Caco-2 (cell line): ENCODE results near the gene GASK1B. TPM values are rescaled to one million over a fixed set of nuclear protein-coding genes. Genes with fewer than 3 reads are reported as not detected.
A peak's percentile ranks its signal among the peaks of the same experiment; 100 is the strongest.

ENCODE experiments used
- BruUV-seq: library from RNA; stranded (reverse); fragments of 400-500 nt; replicated peaks from 2 replicates; lab custom pipeline; 2021; lab: Mats Ljungman, UMichigan
- CTCF ChIA-PET: fragments of 300-600 bp; sonication (Branson Sonifier 250); formaldehyde crosslinking; loops from one replicate; lab custom pipeline; 2022; ENCODE audit warnings: antibody characterized with exemption; lab: Charles Lee
- POLR2A ChIA-PET: fragments of 300-600 bp; sonication (Branson Sonifier 250); formaldehyde crosslinking; loops from one replicate; lab custom pipeline; 2022; ENCODE audit warnings: antibody characterized with exemption; lab: Charles Lee
- DNase-seq, 2 experiments: peaks; one replicate each; pipeline versions ENCODE4 v3.0.0 to v3.0.0-alpha.2; 2020 to 2022
- H3K27me3 ChIP-seq: replicated peaks from 2 replicates; pipeline ENCODE4 v1.6.0; 2011; ENCODE audit warnings: low read length; ENCODE audit not compliant: control insufficient read depth, insufficient read depth
- H3K36me3 ChIP-seq: 2 replicates; pipeline ENCODE4 v1.5.1; 2011; ENCODE audit warnings: low read length; ENCODE audit not compliant: control insufficient read depth, insufficient read depth
- H3K4me1 ChIP-seq: fragments of 250-450 bp; sonication (Bioruptor Pico); 2 replicates; pipeline ENCODE4 v1.5.1; 2020; ENCODE audit warnings: mild to moderate bottlenecking
- H3K4me3 ChIP-seq: 2 replicates; pipeline ENCODE4 v1.5.1; 2011; ENCODE audit warnings: low read depth, mild to moderate bottlenecking, control low read depth, low read length
- H3K9me3 ChIP-seq: fragments of 250-450 bp; sonication (Bioruptor Pico); 2 replicates; pipeline ENCODE4 v1.5.1; 2020; ENCODE audit warnings: mild to moderate bottlenecking, moderate library complexity
- H3K27ac Mint-ChIP-seq: one replicate; pipeline ENCODE4 v1.8.0; 2022; ENCODE audit warnings: mixed read lengths; ENCODE audit not compliant: unreplicated experiment
- H3K27me3 Mint-ChIP-seq: one replicate; pipeline ENCODE4 v1.8.0; 2022; ENCODE audit warnings: mixed read lengths; ENCODE audit not compliant: insufficient read depth, unreplicated experiment
- H3K36me3 Mint-ChIP-seq: one replicate; pipeline ENCODE4 v1.8.0; 2022; ENCODE audit warnings: mild to moderate bottlenecking, mixed read lengths; ENCODE audit not compliant: insufficient read depth, unreplicated experiment
- H3K4me1 Mint-ChIP-seq: one replicate; pipeline ENCODE4 v1.8.0; 2022; ENCODE audit warnings: low read depth, mixed read lengths; ENCODE audit not compliant: unreplicated experiment
- H3K4me3 Mint-ChIP-seq: one replicate; pipeline ENCODE4 v1.8.0; 2022; ENCODE audit warnings: mild to moderate bottlenecking, moderate library complexity, mixed read lengths; ENCODE audit not compliant: unreplicated experiment
- H3K9me3 Mint-ChIP-seq: one replicate; pipeline ENCODE4 v1.8.0; 2022; ENCODE audit warnings: mixed read lengths; ENCODE audit not compliant: unreplicated experiment
- CTCF ChIP-seq, 2 experiments: fragments of 200-600 bp in 1 of 2; IDR thresholded peaks; 1 replicate in 1 of 2; 2 replicates in 1 of 2; pipeline versions ENCODE4 v1.5.1 to v1.8.0; 2011 to 2022; ENCODE audit warnings: antibody characterized with exemption in 1 of 2, control low read depth in 1 of 2, inconsistent platforms in 1 of 2, low read depth in 1 of 2, low read length in 1 of 2, mild to moderate bottlenecking in 1 of 2, moderate library complexity in 1 of 2; ENCODE audit not compliant: insufficient read depth in 1 of 2, severe bottlenecking in 1 of 2, unreplicated experiment in 1 of 2
- intact Hi-C: fragments of 100-400 bp; cut with micrococcal nuclease; formaldehyde crosslinking; loops from one replicate; pipeline ENCODE4 v1.10.0; 2022; ENCODE audit not compliant: unreplicated experiment
- total RNA-seq: library from RNA; stranded (reverse); gene quantifications from 2 replicates; pipeline ENCODE4 v1.2.3, GENCODE V29; 2022

Gene GASK1B
- total RNA-seq, 1 experiment from 2014 or later = 48.5 TPM

DNA sequence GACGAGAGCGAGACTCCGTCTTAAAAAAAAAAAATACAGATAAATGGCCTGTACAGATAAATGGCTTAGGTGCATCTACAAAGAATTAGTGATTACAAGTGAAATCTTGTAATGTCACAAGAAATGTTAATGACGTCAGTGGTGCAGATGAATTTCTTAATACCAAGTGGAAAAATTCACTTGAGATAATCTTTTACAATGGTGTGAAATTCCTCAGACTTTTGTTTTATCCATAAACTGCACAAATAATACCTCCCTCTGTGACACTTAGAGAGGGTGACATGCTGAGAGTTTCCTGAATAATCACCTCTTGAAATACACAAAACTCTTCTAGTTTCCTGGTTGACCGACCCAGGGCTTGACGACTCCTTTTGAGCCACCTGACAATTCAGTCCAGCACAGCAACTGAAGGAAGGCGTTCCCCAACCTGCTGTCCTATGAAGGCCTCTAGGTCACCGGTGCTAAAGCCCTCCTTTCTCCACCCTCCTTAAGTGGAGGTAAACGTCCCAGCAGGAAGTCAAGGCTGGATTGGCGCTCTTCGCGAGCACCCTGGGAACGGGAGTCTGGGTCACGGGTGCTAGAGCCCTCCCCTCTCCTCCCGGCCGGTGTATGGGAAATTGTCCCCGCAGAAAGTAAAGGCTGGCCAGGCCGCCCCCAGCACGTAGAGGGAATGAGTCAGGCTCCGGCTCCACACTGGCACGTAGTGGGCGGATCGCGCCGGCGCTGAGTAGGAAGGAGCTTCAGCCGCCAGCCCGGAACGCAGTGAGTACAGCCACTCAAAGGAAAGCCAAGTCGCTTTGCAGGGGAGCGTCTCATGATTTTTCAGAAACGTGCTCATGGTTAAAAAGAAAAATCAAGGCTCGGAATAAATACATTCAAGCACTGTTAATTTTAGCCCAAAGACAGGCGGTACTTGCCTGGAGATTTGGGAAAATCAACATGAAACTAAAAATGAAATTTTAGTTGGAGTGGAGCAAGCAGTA is 37.3 kb upstream of the GASK1B start, which contains the start of gene TMEM144:
TMEM144 (plus strand) TSS at position 662 of the 983 bp plus-strand sequence. CDS start 2,182 bp downstream, outside the sequence.
- BruUV-seq = TSS peak; percentile 96
- H3K27ac Mint-ChIP-seq = peak within 1 kb of the TSS; percentile 82
- peak within 1 kb of the TSS; percentile 77 for H3K4me3 Mint-ChIP-seq
- no peaks in the 10 kb centered on the region for H3K27me3 Mint-ChIP-seq
- peak; percentile 92 to 95 for DNase-seq
- H3K4me1 ChIP-seq = peaks cover 13% of the 10 kb centered on the region
- H3K4me3 ChIP-seq = peak within 1 kb of the TSS; percentile 37
- H3K27me3 ChIP-seq = no peaks in the 10 kb centered on the region
- no peaks in the 10 kb centered on the region for H3K9me3 Mint-ChIP-seq
- peaks cover 7% of the 10 kb centered on the region for H3K4me1 Mint-ChIP-seq
- POLR2A ChIA-PET = interaction anchor here (0.6 to 1.0 kb wide), 4 partner anchors 11 to 90 kb away, joined by 3 to 4 read pairs (median 3); no protein-coding TSS in a partner anchor
- peaks cover 11% of the 10 kb centered on the region for H3K36me3 Mint-ChIP-seq
- CTCF ChIA-PET = interaction anchor here (1.0 to 1.6 kb wide), 3 partner anchors 9 to 18 kb away, joined by 3 to 7 read pairs (median 3); no protein-coding TSS in a partner anchor
- intact Hi-C loops = loop anchor here (1.0 to 2.0 kb wide), 5 partner anchors 17 to 217 kb away; no protein-coding TSS in a partner anchor
- peak in 1 of 2 experiments; percentile 27 for TF ChIP-seq CTCF (IDR thresholded peaks at IDR 0.05; ENCODE audit: insufficient read depth in 1 of 2, low read depth in 1 of 2, low read length in 1 of 2, severe bottlenecking in 1 of 2, unreplicated experiment in 1 of 2)
- H3K36me3 ChIP-seq = no peaks in the 10 kb centered on the region
- no peaks in the 10 kb centered on the region for H3K9me3 ChIP-seq

DNA sequence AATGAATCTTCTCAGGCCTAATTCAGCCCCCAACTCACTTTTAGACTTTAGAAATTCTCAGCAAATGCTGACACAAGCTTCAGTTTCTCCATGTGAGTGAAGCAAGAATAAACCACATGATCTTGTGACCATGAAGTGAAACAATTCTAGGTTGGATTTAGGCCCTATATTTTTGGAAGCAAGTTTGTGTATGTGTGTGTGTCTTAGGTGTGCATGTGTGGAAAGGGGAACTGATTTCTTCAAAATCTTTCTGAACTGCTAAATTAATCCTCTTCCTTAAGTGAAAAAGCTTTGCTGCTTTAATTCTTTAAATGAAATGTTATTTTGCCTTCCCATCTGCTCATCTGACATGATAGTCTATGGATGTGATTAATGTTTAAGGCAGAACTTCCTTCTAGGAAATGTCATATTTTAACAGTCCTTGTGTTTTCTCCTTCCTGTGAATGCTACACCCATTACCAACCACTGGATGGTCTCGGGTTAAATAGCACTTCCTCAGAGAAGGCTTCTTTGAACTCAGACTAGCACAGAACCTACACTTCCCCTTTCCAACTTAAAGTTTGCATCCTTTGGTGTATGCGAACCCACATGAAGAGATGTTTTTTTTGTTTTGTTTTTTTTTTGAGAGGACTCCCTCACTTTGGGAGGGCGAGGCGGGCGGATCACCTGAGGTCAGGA is 36.3 kb upstream of the GASK1B start:
- no peak for DNase-seq
- no peak for TF ChIP-seq CTCF (IDR thresholded peaks at IDR 0.05; ENCODE audit: insufficient read depth in 1 of 2, low read depth in 1 of 2, low read length in 1 of 2, severe bottlenecking in 1 of 2, unreplicated experiment in 1 of 2)
- Mint-ChIP-seq H3K27ac (peak overlapping the region; percentile 39), H3K4me3 (peak overlapping the region; percentile 77), H3K27me3 (no peaks in the 10 kb centered on the region), H3K4me1 (peaks cover 7% of the 10 kb centered on the region), H3K9me3 (no peaks in the 10 kb centered on the region), H3K36me3 (peaks cover 8% of the 10 kb centered on the region)
- Histone ChIP-seq H3K36me3 (no peaks in the 10 kb centered on the region), H3K27me3 (no peaks in the 10 kb centered on the region), H3K9me3 (no peaks in the 10 kb centered on the region), H3K4me1 (peaks cover 13% of the 10 kb centered on the region), H3K4me3 (no peak overlapping the region)
- no TSS peak for BruUV-seq
- ChIA-PET POLR2A (no interaction called here), CTCF (no interaction called here)
- intact Hi-C loops = no loop called here

GRCh38 chr4:158203929-158204328 is 31.1 kb upstream of the GASK1B start:
- CTCF ChIA-PET = no interaction called here
- BruUV-seq = no TSS peak

More at GRCh38 chr4:158203929-158204328, 31.1 kb upstream of the GASK1B start:
- H3K4me1 ChIP-seq = no peaks in the 10 kb centered on the region
- H3K27ac Mint-ChIP-seq = no peak overlapping the region
- peaks cover 1% of the 10 kb centered on the region; the same call in 1 of the 2 replicates for H3K36me3 ChIP-seq
- POLR2A ChIA-PET = no interaction called here
- peaks cover 14% of the 10 kb centered on the region for H3K4me1 Mint-ChIP-seq
- H3K27me3 ChIP-seq = no peaks in the 10 kb centered on the region
- no peak overlapping the region for H3K4me3 Mint-ChIP-seq
- H3K27me3 Mint-ChIP-seq = no peaks in the 10 kb centered on the region
- H3K4me3 ChIP-seq = no peak overlapping the region
- intact Hi-C loops = no loop called here
- no peaks in the 10 kb centered on the region for H3K9me3 ChIP-seq
- peaks cover 11% of the 10 kb centered on the region for H3K36me3 Mint-ChIP-seq
- no peak for TF ChIP-seq CTCF (IDR thresholded peaks at IDR 0.05; ENCODE audit: insufficient read depth in 1 of 2, low read depth in 1 of 2, low read length in 1 of 2, severe bottlenecking in 1 of 2, unreplicated experiment in 1 of 2)
- no peak for DNase-seq
- no peaks in the 10 kb centered on the region for H3K9me3 Mint-ChIP-seq
